Body of pancreas (tissue), 4 donors: Measurements from ENCODE around the gene GRIFIN.
"Not testable (repeated sequence)": the region's sequence is repeated elsewhere in the genome, so short reads cannot be mapped to it uniquely, and the experiment has no call there.

ENCODE experiments used
- POLR2A ChIP-seq, 3 donors: fragments of 450-650 bp; IDR thresholded peaks; one replicate each; pipeline ENCODE4 v1.6.1; 2016; ENCODE audit warnings: antibody characterized with exemption in 3 of 3, mild to moderate bottlenecking in 2 of 3
- TF ChIP-seq, protein P1 (sequence below), 7 experiments: fragments of 450-650 bp in 4 of 7; fragments of 200-600 bp in 3 of 7; sonication (generic) in 3 of 7; IDR thresholded peaks; one replicate each; pipeline ENCODE4 v1.5.1; 2016 to 2019; ENCODE audit warnings: antibody characterized with exemption in 7 of 7

- TF ChIP-seq, protein P1, sequence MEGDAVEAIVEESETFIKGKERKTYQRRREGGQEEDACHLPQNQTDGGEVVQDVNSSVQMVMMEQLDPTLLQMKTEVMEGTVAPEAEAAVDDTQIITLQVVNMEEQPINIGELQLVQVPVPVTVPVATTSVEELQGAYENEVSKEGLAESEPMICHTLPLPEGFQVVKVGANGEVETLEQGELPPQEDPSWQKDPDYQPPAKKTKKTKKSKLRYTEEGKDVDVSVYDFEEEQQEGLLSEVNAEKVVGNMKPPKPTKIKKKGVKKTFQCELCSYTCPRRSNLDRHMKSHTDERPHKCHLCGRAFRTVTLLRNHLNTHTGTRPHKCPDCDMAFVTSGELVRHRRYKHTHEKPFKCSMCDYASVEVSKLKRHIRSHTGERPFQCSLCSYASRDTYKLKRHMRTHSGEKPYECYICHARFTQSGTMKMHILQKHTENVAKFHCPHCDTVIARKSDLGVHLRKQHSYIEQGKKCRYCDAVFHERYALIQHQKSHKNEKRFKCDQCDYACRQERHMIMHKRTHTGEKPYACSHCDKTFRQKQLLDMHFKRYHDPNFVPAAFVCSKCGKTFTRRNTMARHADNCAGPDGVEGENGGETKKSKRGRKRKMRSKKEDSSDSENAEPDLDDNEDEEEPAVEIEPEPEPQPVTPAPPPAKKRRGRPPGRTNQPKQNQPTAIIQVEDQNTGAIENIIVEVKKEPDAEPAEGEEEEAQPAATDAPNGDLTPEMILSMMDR (IDR thresholded peaks at IDR 0.05) = not testable (repeated sequence)
- not testable (repeated sequence) for TF ChIP-seq POLR2A (IDR thresholded peaks at IDR 0.05)
These were observed 6.6 kb downstream of the GRIFIN start for GRCh38 chr7:2469460-2470203.
